Activated CD8-positive, alpha-beta memory T cell treated with anti-CD3 and anti-CD28 coated beads, Interleukin-2, amount 50 U/mL, for 48 hours (primary cell): ENCODE data around the gene CHST13.
A peak's percentile ranks its signal among the peaks of the same experiment; 100 is the strongest.

Source experiments
- DNase-seq: peaks from one replicate; pipeline ENCODE4 v3.0.0-alpha.2; 2020

Gene CHST13, protein sequence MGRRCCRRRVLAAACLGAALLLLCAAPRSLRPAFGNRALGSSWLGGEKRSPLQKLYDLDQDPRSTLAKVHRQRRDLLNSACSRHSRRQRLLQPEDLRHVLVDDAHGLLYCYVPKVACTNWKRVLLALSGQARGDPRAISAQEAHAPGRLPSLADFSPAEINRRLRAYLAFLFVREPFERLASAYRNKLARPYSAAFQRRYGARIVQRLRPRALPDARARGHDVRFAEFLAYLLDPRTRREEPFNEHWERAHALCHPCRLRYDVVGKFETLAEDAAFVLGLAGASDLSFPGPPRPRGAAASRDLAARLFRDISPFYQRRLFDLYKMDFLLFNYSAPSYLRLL

DNA sequence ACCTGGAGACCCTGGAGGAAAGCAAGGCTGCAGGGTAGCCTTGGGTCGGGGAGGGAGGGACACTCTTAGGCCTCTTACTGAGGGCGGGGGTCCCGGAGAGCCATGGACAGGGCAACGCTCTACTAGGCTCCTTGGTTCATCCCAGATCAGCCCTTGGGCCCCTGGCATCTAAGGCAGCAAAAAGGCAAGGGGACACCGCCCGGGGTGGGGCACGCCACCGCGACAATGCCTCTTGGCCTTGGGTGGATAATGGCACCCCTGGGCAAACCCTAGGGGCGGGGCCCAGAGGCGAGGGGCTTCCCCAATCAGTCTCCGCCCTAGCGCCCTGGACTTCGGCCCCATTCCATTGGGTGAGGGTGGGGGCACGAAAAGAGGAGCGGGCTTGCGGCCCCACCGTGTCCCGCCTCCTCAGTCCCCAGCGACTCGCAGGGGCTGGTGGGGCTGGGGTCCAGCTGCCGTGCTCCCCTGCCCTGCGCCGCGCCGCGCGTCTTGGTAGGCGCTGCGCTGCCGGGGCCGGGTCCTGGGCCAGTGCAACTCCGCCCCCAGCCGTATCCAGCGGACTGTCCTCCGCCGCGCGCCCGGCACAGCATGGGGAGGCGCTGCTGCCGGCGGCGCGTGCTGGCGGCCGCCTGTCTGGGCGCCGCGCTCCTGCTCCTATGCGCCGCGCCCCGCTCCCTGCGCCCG lies at the start of gene CHST13:
TSS of gene CHST13 (plus strand) at position 411 of the 684 bp plus-strand sequence. CDS start at position 589, 178 bp downstream.
- no peak for DNase-seq

GRCh38 chr3:126474498-126475412 lies 49.2 kb upstream of the CHST13 start:
- DNase-seq: peak; percentile 69

- DNase-seq: peak; percentile 97
Measured at GRCh38 chr3:126475413-126476114, 48.4 kb upstream of the CHST13 start, which contains the start of gene ZXDC. Gene ZXDC, minus strand, starts transcription at chr3:126475891. Its CDS starts 26 bp downstream, at chr3:126475865.

GRCh38 chr3:126476166-126477060 lies 47.5 kb upstream of the CHST13 start:
- peak; percentile 83 for DNase-seq

DNA sequence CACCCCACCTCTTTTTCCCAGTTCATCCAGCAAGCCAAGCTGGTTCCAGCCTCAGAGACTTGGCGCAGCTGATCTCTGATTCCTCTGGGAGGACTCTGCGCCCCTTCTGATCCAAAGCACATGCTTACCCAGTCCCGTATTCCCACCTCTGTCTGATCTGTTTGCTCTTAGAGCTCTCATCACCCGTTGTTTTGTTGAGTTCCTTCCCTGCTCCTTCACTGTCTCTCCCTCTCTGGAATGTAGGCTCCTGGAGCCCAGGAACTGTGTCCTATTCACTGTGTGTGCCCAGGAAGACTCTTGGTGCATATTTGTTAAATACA lies 46.9 kb upstream of the CHST13 start:
- DNase-seq: no peak

GRCh38 chr3:126478581-126479310 lies 45.2 kb upstream of the CHST13 start:
- no peak for DNase-seq

DNA sequence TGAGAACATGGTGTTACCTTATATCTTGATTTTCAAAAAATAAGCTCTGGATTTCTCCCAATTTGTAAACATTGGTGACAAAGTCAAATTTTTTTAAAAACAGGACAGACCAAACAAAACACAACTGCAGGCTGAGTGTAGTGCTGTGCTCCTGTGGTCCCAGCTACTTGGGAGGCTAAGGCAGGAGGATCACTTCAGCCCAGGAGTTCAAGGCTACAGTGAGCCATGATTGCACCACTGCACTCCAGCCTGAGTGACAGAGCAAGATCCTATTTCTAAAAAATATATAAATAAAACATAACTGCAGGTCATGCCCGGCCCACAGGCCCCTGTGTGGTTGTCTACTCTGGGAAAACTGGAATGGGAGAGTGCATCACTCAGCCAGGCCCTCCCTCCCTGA lies 44.3 kb upstream of the CHST13 start:
- no peak for DNase-seq

GRCh38 chr3:126480206-126480605 lies 43.7 kb upstream of the CHST13 start:
- no peak for DNase-seq

DNA sequence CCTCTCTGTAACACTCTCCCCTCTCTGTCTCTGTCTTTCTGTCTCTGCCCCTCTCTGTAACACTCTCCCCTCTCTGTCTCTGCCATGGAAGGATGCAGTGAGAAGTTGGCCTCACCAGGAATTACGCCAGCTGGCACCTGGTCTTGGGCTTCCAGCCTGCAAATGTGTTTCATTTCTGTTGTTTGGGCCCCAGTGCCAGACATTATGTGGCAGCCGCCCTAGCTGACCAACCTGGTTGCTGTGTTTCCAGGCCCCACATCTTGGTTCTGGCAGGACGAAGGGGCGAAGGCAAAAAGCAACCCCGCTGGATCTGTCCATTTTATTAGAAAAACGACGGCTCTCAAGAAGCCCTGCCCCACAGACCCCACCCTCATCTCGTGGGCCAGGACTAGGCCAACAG lies 43.1 kb upstream of the CHST13 start:
- no peak for DNase-seq

GRCh38 chr3:126481808-126482502 lies 42.0 kb upstream of the CHST13 start:
- no peak for DNase-seq

DNA sequence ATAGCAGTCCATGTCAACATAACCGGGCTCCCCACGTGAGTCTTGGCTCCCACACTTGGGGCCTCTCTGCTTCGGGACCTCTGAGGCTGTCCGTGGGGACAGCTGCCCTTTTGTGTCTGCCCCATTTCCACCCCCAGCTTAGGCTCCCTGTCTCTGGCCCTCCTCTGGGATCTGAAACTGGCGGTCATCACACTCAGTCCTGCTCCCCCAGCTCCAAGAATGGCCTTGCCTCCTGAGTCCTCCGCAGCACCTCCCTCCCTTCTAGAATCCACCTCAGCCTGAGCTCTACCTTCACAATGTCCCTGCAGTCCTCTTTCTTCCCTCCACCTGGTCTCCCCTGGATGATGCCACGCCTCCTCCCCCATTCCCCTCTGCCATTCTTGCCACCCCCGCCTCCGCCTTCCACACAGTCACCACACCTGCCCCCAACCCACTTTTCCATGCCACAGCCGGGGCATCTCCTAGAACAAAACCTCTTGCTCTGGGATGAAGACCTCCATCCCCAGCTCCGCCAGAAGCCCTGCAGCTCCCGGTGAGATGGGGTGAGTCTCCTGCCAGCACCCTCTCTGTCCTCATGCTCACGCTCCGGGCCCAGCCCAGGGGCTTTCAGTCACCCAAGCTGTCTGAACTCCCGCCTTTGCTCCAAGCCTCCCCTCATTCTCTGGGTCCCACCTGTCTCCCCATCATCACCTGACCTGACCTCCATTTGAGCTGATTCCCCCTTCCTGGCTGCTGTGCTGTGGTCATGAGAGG lies 41.3 kb upstream of the CHST13 start:
- no peak for DNase-seq

- DNase-seq: no peak
Measured at GRCh38 chr3:126483321-126483761, 40.6 kb upstream of the CHST13 start.

- no peak for DNase-seq
Measured at GRCh38 chr3:126484148-126484547, 39.8 kb upstream of the CHST13 start.

DNA sequence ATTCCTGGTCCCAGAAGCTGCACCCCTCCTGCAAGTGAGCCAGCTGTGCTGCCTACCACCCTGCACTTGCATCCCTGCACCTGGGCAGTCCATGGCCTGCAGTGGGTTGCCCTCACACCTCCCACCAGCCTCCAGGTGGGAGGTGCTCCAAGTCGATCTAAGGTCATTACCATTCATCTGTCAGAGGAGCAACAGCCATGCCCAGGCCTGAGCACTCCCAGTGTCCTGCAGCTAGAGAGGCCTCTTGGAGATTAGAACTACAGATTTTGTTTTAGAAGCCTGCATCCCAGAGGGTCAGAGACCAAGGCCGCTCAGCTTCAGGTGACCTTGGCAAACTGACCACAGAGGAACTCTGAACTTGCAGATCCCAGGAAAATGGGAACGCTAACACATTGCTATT lies 39.3 kb upstream of the CHST13 start:
- no peak for DNase-seq

DNA sequence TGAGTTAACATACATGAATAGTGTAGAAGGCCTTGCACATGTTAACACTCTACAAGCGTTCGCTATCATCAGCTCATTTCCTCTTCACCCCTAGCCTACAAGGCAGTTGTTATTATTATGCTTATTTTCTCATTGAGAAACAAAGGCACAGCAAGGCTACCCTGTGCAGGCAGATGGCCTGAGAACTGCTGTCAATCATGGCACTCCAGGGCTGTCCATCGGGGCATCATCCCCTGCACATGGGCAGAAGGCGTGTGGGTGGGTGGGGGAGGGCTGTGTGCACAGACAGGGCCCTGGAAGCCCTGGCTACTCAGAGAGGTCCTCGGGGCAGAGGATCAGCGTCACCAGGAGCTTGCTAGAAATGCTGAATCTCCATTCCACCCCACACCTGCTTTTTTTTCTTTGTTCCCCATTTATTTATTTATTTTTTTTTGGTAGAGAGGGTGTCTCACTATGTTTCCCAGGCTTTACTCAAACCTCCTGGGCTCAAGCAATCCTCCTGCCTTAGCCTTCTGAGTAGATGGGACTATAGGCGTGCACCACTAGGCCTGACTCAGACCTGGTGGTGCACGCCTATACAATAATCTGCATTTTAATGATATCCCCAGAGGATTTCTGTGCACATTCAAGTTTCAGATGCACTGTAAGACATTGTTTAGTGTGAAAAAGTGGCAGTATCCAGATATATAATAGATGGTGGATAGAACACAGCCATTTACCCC lies 38.6 kb upstream of the CHST13 start:
- DNase-seq: no peak

- DNase-seq: no peak
Measured at GRCh38 chr3:126485956-126486355, 38.0 kb upstream of the CHST13 start.

DNA sequence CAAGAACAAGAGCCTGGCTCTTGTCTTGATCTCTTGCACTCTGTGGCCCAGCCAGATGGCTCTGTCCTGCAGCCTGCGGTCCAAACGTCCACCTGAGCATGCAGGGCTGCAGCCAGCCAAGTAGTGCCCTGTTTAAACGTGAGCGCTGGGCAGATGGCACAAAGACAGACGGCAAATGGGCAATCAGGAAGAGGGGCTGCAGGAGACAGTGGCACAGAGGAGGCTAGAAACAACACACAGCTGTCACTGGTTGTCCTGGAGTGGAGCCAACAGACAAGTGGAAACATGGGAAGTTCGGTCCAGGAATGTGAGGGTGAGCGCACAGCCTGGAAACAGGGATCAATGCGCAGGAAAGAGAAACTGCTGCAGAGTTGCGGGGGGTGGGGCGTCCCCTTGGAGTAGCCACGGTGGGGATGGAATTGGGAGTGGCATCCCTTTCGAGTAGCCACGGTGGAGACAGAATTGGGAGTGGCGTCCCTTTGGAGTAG lies 37.6 kb upstream of the CHST13 start:
- no peak for DNase-seq

- DNase-seq: no peak
Measured at GRCh38 chr3:126487151-126487771, 36.7 kb upstream of the CHST13 start.
